HG02970 (cell line): ENCODE measurements around the gene C1GALT1.

Experiments used
- ATAC-seq: cut with Tn5 transposase; IDR thresholded peaks from one replicate; pipeline ENCODE4 v1.9.1; 2021; ENCODE audit warnings: mild to moderate bottlenecking, moderate library complexity, moderate number of reproducible peaks; ENCODE audit not compliant: unreplicated experiment, low FRiP score

The C1GALT1 gene

GRCh38 chr7:7265081-7266075 is 83.0 kb downstream of the C1GALT1 start:
- ATAC-seq = no peak

GRCh38 chr7:7266257-7266881 is 84.0 kb downstream of the C1GALT1 start:
- ATAC-seq = no peak

GRCh38 chr7:7271094-7271874 is 88.9 kb downstream of the C1GALT1 start:
- no peak for ATAC-seq

- ATAC-seq = no peak
Observed at GRCh38 chr7:7272294-7272693, 90.0 kb downstream of the C1GALT1 start.

- ATAC-seq = no peak
Observed at GRCh38 chr7:7274782-7275181, 92.4 kb downstream of the C1GALT1 start.

GRCh38 chr7:7276161-7276560 is 93.8 kb downstream of the C1GALT1 start:
- no peak for ATAC-seq

- ATAC-seq = no peak
Observed at GRCh38 chr7:7290429-7291122, 108.2 kb downstream of the C1GALT1 start.

- no peak for ATAC-seq
Observed at GRCh38 chr7:7292085-7292484, 109.7 kb downstream of the C1GALT1 start.

- no peak for ATAC-seq
Observed at GRCh38 chr7:7292608-7293007, 110.3 kb downstream of the C1GALT1 start.

GRCh38 chr7:7293092-7293491 is 110.7 kb downstream of the C1GALT1 start:
- no peak for ATAC-seq

- ATAC-seq = no peak
Observed at GRCh38 chr7:7294911-7295310, 112.6 kb downstream of the C1GALT1 start.
